Neural cell (in vitro differentiated cells): ENCODE measurements around the gene KCNMB2. TPM values are rescaled to one million over a fixed set of nuclear protein-coding genes. Genes with fewer than 3 reads are reported as not detected.
"Not testable (repeated sequence)": the region's sequence is repeated elsewhere in the genome, so short reads cannot be mapped to it uniquely, and the experiment has no call there.

Experiments used
- H2AFZ ChIP-seq: fragments of 200-600, 300-800 bp; sonication (generic), shearing (Covaris generic); 2 replicates; pipeline ENCODE4 v1.6.0; 2014; ENCODE audit warnings: low read depth, mild to moderate bottlenecking, antibody characterized with exemption, low read length, moderate library complexity
- H3F3A ChIP-seq: fragments of 200-600 bp; shearing (Covaris generic); 2 replicates; pipeline ENCODE4 v1.6.1; 2016; ENCODE audit warnings: mild to moderate bottlenecking, moderate library complexity, mixed read lengths, antibody characterized with exemption, low read length; ENCODE audit not compliant: insufficient read depth, poor library complexity, severe bottlenecking
- H3K27ac ChIP-seq: fragments of 200-600, 300-800 bp; sonication (generic), shearing (Covaris generic); 2 replicates; pipeline ENCODE4 v1.5.1; 2014; ENCODE audit warnings: mild to moderate bottlenecking, low read length, moderate library complexity
- H3K27me3 ChIP-seq: fragments of 300-800, 200-600 bp; sonication (generic), shearing (Covaris generic); 2 replicates; pipeline ENCODE4 v1.6.0; 2014; ENCODE audit warnings: mild to moderate bottlenecking, low read depth, low read length, moderate library complexity; ENCODE audit not compliant: insufficient read depth
- H3K36me3 ChIP-seq: fragments of 300-800, 200-600 bp; sonication (generic), shearing (Covaris generic); 2 replicates; pipeline ENCODE4 v1.5.1; 2014; ENCODE audit warnings: mild to moderate bottlenecking, antibody characterized with exemption, low read length, moderate library complexity; ENCODE audit not compliant: insufficient read depth
- H3K4me2 ChIP-seq: fragments of 300-800, 200-600 bp; sonication (generic), shearing (Covaris generic); 2 replicates; pipeline ENCODE4 v1.6.0; 2014; ENCODE audit warnings: mild to moderate bottlenecking, low read length
- H3K4me3 ChIP-seq: fragments of 300-800, 200-600 bp; sonication (generic), shearing (Covaris generic); 2 replicates; pipeline ENCODE4 v1.5.1; 2014; ENCODE audit warnings: mild to moderate bottlenecking, low read length, moderate library complexity
- H3K79me2 ChIP-seq: fragments of 200-600 bp; shearing (Covaris generic); replicated peaks from 2 replicates; pipeline ENCODE4 v1.6.0; 2014; ENCODE audit warnings: mild to moderate bottlenecking, low read length, moderate library complexity; ENCODE audit not compliant: insufficient read depth
- H3K9ac ChIP-seq: fragments of 300-800, 200-600 bp; sonication (generic), shearing (Covaris generic); 2 replicates; pipeline ENCODE4 v1.6.1; 2016; ENCODE audit warnings: mild to moderate bottlenecking, low read length, mixed read lengths
- H3K9me2 ChIP-seq: fragments of 200-600 bp; shearing (Covaris generic); 2 replicates; pipeline ENCODE4 v1.6.1; 2016; ENCODE audit warnings: mild to moderate bottlenecking, low read length, mixed read lengths; ENCODE audit not compliant: insufficient read depth
- H3K9me3 ChIP-seq: fragments of 200-600, 300-800 bp; sonication (generic), shearing (Covaris generic); 2 replicates; pipeline ENCODE4 v1.6.1; 2016; ENCODE audit warnings: mild to moderate bottlenecking, mixed run types, low read length, moderate library complexity, mixed read lengths
- H4K20me1 ChIP-seq: fragments of 200-600 bp; shearing (Covaris generic); 2 replicates; pipeline ENCODE4 v1.6.1; 2016; ENCODE audit warnings: mild to moderate bottlenecking, mixed run types; ENCODE audit not compliant: insufficient read depth
- CTCF ChIP-seq: fragments of 450-650 bp; IDR thresholded peaks from 2 replicates; pipeline ENCODE4 v1.5.1; 2014; ENCODE audit warnings: antibody characterized with exemption, mild to moderate bottlenecking, moderate library complexity; ENCODE audit not compliant: poor library complexity, severe bottlenecking
- EP300 ChIP-seq: fragments of 450-650 bp; conservative IDR thresholded peaks from 2 replicates; pipeline ENCODE4 v1.6.1; 2014; ENCODE audit warnings: antibody characterized with exemption, mild to moderate bottlenecking, moderate library complexity; ENCODE audit not compliant: poor library complexity, severe bottlenecking
- EZH2 ChIP-seq: fragments of 200-600, 300-800 bp; shearing (Covaris generic), sonication (generic); IDR thresholded peaks from 2 replicates; pipeline ENCODE4 v1.6.1; 2014; ENCODE audit warnings: antibody characterized with exemption, low read length, borderline replicate concordance, mild to moderate bottlenecking; ENCODE audit not compliant: insufficient read depth, poor library complexity, severe bottlenecking
- MXI1 ChIP-seq: fragments of 450-650 bp; conservative IDR thresholded peaks from 2 replicates; pipeline ENCODE4 v1.6.1; 2014; ENCODE audit warnings: antibody characterized with exemption, mild to moderate bottlenecking; ENCODE audit not compliant: poor library complexity, severe bottlenecking
- POLR2AphosphoS5 ChIP-seq: IDR thresholded peaks from 2 replicates; pipeline ENCODE4 v1.6.1; 2012
- RAD21 ChIP-seq: fragments of 450-650 bp; conservative IDR thresholded peaks from 2 replicates; pipeline ENCODE4 v1.6.1; 2014; ENCODE audit warnings: antibody characterized with exemption, mild to moderate bottlenecking, moderate library complexity
- REST ChIP-seq: IDR thresholded peaks from 2 replicates; pipeline ENCODE4 v1.6.1; 2012; ENCODE audit warnings: borderline replicate concordance
- SMC3 ChIP-seq: fragments of 450-650 bp; conservative IDR thresholded peaks from 2 replicates; pipeline ENCODE4 v1.6.1; 2014; ENCODE audit warnings: antibody characterized with exemption, mild to moderate bottlenecking, moderate library complexity; ENCODE audit not compliant: poor library complexity
- TAF1 ChIP-seq: IDR thresholded peaks from 2 replicates; pipeline ENCODE4 v1.6.1; 2012; ENCODE audit warnings: low read depth
- polyA plus RNA-seq: library from polyadenylated mRNA; depleted of rRNA; stranded (reverse); fragments of >200 nt; gene quantifications from 2 replicates; pipeline ENCODE4 v1.2.3, GENCODE V29; 2014

Gene KCNMB2
- polyA plus RNA-seq, 1 donor from 2014 or later, result 0.93 TPM

GRCh38 chr3:178741020-178741419 lies 204.8 kb downstream of the KCNMB2 start:
- Histone ChIP-seq H4K20me1 (no peaks in the 10 kb centered on the region), H3F3A (no peaks in the 10 kb centered on the region), H3K27me3 (no peaks in the 10 kb centered on the region), H3K9me3 (no peaks in the 10 kb centered on the region), H3K4me3 (no peak overlapping the region), H3K36me3 (no peaks in the 10 kb centered on the region), H3K79me2 (no peaks in the 10 kb centered on the region), H3K27ac (no peak overlapping the region), H2AFZ (no peak overlapping the region), H3K9ac (no peak overlapping the region), H3K9me2 (no peaks in the 10 kb centered on the region), H3K4me2 (no peak overlapping the region)
- no peak for TF ChIP-seq RAD21
- TF ChIP-seq TAF1, result no peak
- no peak for TF ChIP-seq CTCF
- TF ChIP-seq EZH2, result no peak
- TF ChIP-seq SMC3, result no peak

- Histone ChIP-seq H3K4me2 (no peak overlapping the region), H3K27ac (no peak overlapping the region), H3K9me2 (no peaks in the 10 kb centered on the region), H3K4me3 (no peak overlapping the region), H3K27me3 (no peaks in the 10 kb centered on the region), H3K9me3 (no peaks in the 10 kb centered on the region), H4K20me1 (no peaks in the 10 kb centered on the region), H2AFZ (no peak overlapping the region), H3K9ac (no peak overlapping the region), H3K36me3 (no peaks in the 10 kb centered on the region), H3K79me2 (no peaks in the 10 kb centered on the region), H3F3A (no peaks in the 10 kb centered on the region)
- TF ChIP-seq REST (no peak), RAD21 (no peak), CTCF (no peak), MXI1 (no peak), EP300 (no peak), TAF1 (no peak), EZH2 (no peak), POLR2AphosphoS5 (no peak), SMC3 (no peak)
Observed at GRCh38 chr3:178743297-178743696, 207.1 kb downstream of the KCNMB2 start.

- not testable (repeated sequence) for H3K36me3 ChIP-seq, H3K4me2 ChIP-seq, H3F3A ChIP-seq, H3K79me2 ChIP-seq, H3K27me3 ChIP-seq, H3K9ac ChIP-seq, H3K27ac ChIP-seq, H3K9me3 ChIP-seq, H3K4me3 ChIP-seq, H3K9me2 ChIP-seq, H2AFZ ChIP-seq, H4K20me1 ChIP-seq
Observed at GRCh38 chr3:178745861-178746655, 209.8 kb downstream of the KCNMB2 start.
